Fibroblast of mammary gland (primary cell): Measurements from ENCODE around the gene FLNC.

Experiments
- DNase-seq: peaks from one replicate; pipeline ENCODE4 v3.0.0-alpha.2; 2010; ENCODE audit warnings: low read depth
- H3K4me3 ChIP-seq: 2 replicates; pipeline ENCODE4 v1.5.1; 2011; ENCODE audit warnings: low read depth, mild to moderate bottlenecking, low read length, moderate library complexity; ENCODE audit not compliant: control insufficient read depth
- TF ChIP-seq, protein P1 (sequence below): conservative IDR thresholded peaks from 2 replicates; pipeline ENCODE4 v1.5.1; 2011; ENCODE audit warnings: low read depth, low read length, inconsistent platforms; ENCODE audit not compliant: control insufficient read depth, insufficient read depth

The FLNC gene

DNA sequence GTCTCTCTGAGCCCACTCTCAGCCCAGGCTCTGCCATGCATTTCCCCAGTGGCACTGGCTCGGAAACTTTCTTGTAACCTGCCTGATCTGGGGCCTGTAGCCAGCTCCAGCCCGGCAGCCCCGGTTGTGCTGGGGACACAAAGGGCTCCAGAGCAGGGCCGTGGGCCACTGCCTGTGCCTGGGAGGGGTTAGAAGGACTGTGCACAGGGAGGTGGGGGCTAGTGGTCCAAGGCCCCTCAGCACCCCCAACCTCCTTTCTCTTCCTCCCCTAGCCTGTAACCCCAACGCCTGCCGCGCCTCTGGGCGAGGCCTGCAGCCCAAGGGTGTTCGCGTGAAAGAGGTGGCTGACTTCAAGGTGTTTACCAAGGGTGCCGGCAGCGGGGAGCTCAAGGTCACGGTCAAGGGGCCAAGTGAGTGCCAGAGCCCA, 9.6 kb downstream of the FLNC start:
- TF ChIP-seq, protein P1, sequence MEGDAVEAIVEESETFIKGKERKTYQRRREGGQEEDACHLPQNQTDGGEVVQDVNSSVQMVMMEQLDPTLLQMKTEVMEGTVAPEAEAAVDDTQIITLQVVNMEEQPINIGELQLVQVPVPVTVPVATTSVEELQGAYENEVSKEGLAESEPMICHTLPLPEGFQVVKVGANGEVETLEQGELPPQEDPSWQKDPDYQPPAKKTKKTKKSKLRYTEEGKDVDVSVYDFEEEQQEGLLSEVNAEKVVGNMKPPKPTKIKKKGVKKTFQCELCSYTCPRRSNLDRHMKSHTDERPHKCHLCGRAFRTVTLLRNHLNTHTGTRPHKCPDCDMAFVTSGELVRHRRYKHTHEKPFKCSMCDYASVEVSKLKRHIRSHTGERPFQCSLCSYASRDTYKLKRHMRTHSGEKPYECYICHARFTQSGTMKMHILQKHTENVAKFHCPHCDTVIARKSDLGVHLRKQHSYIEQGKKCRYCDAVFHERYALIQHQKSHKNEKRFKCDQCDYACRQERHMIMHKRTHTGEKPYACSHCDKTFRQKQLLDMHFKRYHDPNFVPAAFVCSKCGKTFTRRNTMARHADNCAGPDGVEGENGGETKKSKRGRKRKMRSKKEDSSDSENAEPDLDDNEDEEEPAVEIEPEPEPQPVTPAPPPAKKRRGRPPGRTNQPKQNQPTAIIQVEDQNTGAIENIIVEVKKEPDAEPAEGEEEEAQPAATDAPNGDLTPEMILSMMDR = no peak
- no peak overlapping the region for H3K4me3 ChIP-seq
- no peak for DNase-seq

DNA sequence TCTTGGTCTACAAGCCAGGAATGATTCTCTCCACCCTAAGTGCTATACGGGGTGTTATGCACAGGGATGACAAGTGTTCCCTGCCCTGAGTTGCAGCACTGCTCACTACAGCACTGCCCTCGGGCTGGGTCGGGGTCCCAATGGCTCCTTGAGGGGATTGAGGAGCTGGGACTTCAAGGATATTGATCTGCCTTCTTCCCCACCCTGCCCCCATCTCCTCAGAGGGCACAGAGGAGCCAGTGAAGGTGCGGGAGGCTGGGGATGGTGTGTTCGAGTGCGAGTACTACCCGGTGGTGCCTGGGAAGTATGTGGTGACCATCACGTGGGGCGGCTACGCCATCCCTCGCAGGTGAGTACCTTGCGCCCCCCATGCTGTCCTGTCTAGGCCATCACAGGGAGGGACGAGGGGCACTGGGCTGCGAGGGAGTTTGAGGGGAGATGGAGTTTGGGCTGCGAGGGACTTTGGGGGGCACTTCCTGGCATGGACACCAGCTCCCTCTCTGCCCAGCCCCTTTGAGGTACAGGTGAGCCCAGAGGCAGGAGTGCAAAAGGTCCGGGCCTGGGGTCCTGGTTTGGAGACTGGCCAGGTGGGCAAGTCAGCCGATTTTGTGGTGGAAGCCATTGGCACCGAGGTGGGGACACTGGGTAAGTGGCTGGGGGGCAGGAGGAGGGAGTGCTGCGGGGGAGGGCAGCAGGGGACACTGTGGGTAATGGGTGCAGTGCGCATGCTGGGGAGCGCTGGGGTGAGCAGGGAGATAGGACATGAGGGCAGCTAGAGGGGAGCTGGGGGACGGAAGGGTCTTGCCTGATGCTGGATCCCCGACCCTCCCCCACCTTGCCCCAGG, 10.3 kb downstream of the FLNC start:
- no peak overlapping the region for H3K4me3 ChIP-seq
- DNase-seq = no peak
- TF ChIP-seq, protein P1 = no peak

DNA sequence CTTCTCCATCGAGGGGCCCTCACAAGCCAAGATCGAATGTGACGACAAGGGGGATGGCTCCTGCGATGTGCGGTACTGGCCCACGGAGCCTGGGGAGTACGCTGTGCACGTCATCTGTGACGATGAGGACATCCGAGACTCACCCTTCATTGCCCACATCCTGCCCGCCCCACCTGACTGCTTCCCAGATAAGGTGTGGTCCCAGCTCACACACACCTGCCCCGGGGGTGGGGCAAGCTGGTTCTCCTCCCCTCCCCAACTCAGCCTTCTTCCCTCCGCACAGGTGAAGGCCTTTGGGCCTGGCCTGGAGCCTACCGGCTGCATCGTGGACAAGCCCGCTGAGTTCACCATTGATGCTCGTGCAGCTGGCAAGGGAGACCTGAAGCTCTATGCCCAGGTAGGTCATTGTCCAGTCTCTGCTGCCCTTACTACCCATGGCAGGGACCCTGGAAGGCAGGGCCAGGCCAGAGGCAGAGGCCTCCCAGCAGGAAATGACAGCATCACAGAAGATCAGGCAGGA, 11.0 kb downstream of the FLNC start:
- TF ChIP-seq, protein P1 = no peak
- H3K4me3 ChIP-seq = no peak overlapping the region
- no peak for DNase-seq

DNA sequence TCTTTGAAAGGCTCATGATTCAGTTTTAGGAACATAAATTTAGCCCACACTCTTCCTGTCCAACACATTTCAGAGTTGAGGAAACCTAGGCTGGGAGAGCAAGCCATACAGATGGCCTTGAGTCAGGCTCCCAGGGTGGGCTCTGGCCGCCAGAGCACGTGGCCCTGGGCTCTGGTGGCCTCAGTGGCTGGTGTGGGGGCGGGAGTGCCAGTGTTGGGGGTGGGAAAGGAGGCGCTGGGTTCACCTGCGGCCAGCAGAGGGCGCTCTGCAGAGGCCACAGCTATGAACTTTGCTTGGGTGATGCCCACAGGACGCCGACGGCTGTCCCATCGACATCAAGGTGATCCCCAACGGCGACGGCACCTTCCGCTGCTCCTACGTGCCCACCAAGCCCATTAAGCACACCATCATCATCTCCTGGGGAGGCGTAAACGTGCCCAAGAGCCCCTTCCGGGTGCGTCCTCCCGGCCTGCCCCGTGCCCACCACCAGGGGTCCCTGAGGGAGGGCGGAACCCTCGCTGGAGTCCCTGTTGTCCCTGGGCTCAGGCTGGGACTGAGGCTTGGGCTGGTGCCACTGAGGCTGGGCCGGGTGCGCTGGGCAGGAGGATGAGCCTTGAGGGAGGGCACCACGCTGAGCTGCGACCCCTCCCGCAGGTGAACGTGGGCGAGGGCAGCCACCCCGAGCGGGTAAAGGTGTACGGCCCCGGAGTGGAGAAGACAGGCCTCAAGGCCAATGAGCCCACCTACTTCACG, 11.9 kb downstream of the FLNC start:
- TF ChIP-seq, protein P1 = peak; percentile 59
- peak; percentile 80 for DNase-seq
- no peak overlapping the region for H3K4me3 ChIP-seq

DNA sequence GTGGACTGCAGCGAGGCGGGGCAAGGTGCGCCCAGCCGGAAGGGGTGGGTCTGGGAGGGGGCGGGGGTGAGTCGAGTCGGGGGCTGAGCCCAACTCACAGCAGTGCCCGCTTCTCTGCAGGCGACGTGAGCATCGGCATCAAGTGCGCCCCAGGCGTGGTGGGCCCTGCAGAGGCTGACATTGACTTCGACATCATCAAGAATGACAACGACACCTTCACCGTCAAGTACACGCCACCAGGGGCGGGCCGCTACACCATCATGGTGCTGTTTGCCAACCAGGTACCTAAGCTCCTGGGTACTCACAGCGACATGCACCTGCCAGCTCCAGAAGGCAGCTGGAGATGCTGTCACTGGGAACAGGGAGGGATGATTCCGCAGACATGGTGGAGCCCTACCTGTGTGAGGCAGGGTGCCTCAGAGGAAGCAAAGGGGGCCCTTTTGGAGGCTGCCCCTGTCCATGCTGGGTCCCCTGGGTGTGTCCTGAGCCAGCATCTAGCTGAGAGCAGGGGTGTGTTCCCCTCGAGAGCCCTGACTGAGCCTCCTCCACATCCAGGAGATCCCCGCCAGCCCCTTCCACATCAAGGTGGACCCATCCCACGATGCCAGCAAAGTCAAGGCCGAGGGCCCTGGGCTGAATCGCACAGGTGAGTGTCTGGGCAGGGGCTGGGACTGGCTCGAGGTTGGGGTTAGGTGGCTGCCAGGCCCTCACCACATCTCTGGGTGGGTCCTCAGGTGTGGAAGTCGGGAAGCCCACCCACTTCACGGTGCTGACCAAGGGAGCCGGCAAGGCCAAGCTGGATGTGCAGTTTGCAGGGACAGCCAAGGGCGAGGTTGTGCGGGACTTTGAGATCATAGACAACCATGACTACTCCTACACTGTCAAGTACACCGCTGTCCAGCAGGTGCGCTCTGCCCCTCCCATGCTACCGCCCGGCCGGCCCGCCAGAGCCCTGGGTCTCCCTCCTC, 12.8 kb downstream of the FLNC start:
- TF ChIP-seq, protein P1 = no peak
- DNase-seq = no peak
- no peak overlapping the region for H3K4me3 ChIP-seq
